IMR-90 (cell line): ENCODE measurements around the gene PTPRN2. TPM values are rescaled to one million over a fixed set of nuclear protein-coding genes. Genes with fewer than 3 reads are reported as not detected.

Experiments used
- ATAC-seq: fragments of 200-7000 bp; cut with Tn5 transposase; 2 replicates; pipeline ENCODE4 v1.9.1; 2020; ENCODE audit warnings: low read depth, mild to moderate bottlenecking, moderate library complexity
- BruUV-seq: library from RNA; stranded (reverse); fragments of 400-500 nt; replicated peaks from 2 replicates; lab custom pipeline; 2021; lab: Mats Ljungman, UMichigan
- CTCF ChIA-PET: fragments of 300-600 bp; formaldehyde crosslinking; extraction: SDS; loops from one replicate; lab custom pipeline; 2021; ENCODE audit warnings: antibody characterized with exemption; lab: Yijun Ruan, JAX
- POLR2A ChIA-PET: fragments of 300-600 bp; sonication (Branson Sonifier 250); formaldehyde crosslinking; loops from one replicate; lab custom pipeline; 2022; ENCODE audit warnings: antibody characterized with exemption; ENCODE audit not compliant: unreplicated experiment; lab: Charles Lee
- DNase-seq: peaks from one replicate; pipeline ENCODE4 v3.0.0; 2013
- H2AFZ ChIP-seq: replicated peaks from 2 replicates; pipeline ENCODE3; 2013; ENCODE audit warnings: low read length, mild to moderate bottlenecking; ENCODE audit not compliant: poor library complexity
- H2AK5ac ChIP-seq: 2 replicates; pipeline ENCODE4 v1.6.1; 2013; ENCODE audit warnings: low read depth, low read length, inconsistent platforms
- H2AK9ac ChIP-seq: replicated peaks from 2 replicates; pipeline ENCODE3; 2013; ENCODE audit warnings: mild to moderate bottlenecking, low read depth, low read length, moderate library complexity; ENCODE audit not compliant: poor library complexity
- H2BK120ac ChIP-seq: 2 replicates; pipeline ENCODE4 v1.6.1; 2013; ENCODE audit warnings: low read depth, low read length, inconsistent platforms
- H2BK15ac ChIP-seq: 3 replicates; pipeline ENCODE4 v1.6.1; 2013; ENCODE audit warnings: low read depth, low read length, inconsistent platforms
- H2BK20ac ChIP-seq: 2 replicates; pipeline ENCODE4 v1.6.1; 2013; ENCODE audit warnings: low read depth, mild to moderate bottlenecking, inconsistent platforms, low read length, moderate library complexity
- H2BK5ac ChIP-seq: 2 replicates; pipeline ENCODE4 v1.6.1; 2013; ENCODE audit warnings: mild to moderate bottlenecking, low read depth, low read length, inconsistent platforms; ENCODE audit not compliant: poor library complexity, severe bottlenecking
- H3K14ac ChIP-seq: replicated peaks from 2 replicates; pipeline ENCODE4 v1.6.1; 2013; ENCODE audit warnings: low read depth, low read length, inconsistent platforms
- H3K18ac ChIP-seq: 2 replicates; pipeline ENCODE4 v1.6.1; 2013; ENCODE audit warnings: low read depth, low read length, control low read depth
- H3K23ac ChIP-seq: 2 replicates; pipeline ENCODE4 v1.6.1; 2013; ENCODE audit warnings: low read depth, low read length, inconsistent platforms
- H3K27ac ChIP-seq: 2 replicates; pipeline ENCODE4 v1.5.1; 2013; ENCODE audit warnings: mild to moderate bottlenecking, control low read depth, low read length; ENCODE audit not compliant: insufficient read depth
- H3K27me3 ChIP-seq: 2 replicates; pipeline ENCODE4 v1.6.1; 2013; ENCODE audit warnings: low read length; ENCODE audit not compliant: control insufficient read depth, insufficient read depth
- H3K36me3 ChIP-seq: 2 replicates; pipeline ENCODE4 v1.6.1; 2013; ENCODE audit warnings: low read length, mixed read lengths; ENCODE audit not compliant: control insufficient read depth, insufficient read depth
- H3K4ac ChIP-seq: 2 replicates; pipeline ENCODE4 v1.6.1; 2013; ENCODE audit warnings: low read depth, low read length, inconsistent platforms
- H3K4me1 ChIP-seq: 2 replicates; pipeline ENCODE4 v1.6.1; 2013; ENCODE audit warnings: low read length, mixed read lengths; ENCODE audit not compliant: control insufficient read depth, insufficient read depth
- H3K4me2 ChIP-seq: 2 replicates; pipeline ENCODE4 v1.6.1; 2013; ENCODE audit warnings: low read depth, mild to moderate bottlenecking, control low read depth, low read length, moderate library complexity
- H3K4me3 ChIP-seq: 2 replicates; pipeline ENCODE4 v1.5.1; 2013; ENCODE audit warnings: low read depth, mild to moderate bottlenecking, control low read depth, low read length, moderate library complexity; ENCODE audit not compliant: insufficient read depth
- H3K56ac ChIP-seq: 2 replicates; pipeline ENCODE4 v1.6.1; 2013; ENCODE audit warnings: low read length, inconsistent platforms; ENCODE audit not compliant: insufficient read depth; ENCODE audit errors: extremely low read depth
- H3K79me1 ChIP-seq, 2 experiments: 2 replicates each; pipeline ENCODE4 v1.6.1; 2013; ENCODE audit warnings: low read length in 2 of 2, inconsistent platforms in 1 of 2, low read depth in 1 of 2
- H3K9ac ChIP-seq: 2 replicates; pipeline ENCODE4 v1.6.1; 2013; ENCODE audit warnings: low read depth, low read length, control low read depth
- H3K9me1 ChIP-seq: 2 replicates; pipeline ENCODE4 v1.6.1; 2013; ENCODE audit warnings: low read length, inconsistent platforms; ENCODE audit not compliant: insufficient read depth
- H3K9me3 ChIP-seq: 2 replicates; pipeline ENCODE4 v1.6.1; 2013; ENCODE audit warnings: low read length; ENCODE audit not compliant: control insufficient read depth, insufficient read depth
- H4K20me1 ChIP-seq: 2 replicates; pipeline ENCODE4 v1.6.1; 2013; ENCODE audit warnings: low read length, inconsistent platforms; ENCODE audit not compliant: insufficient read depth
- H4K5ac ChIP-seq: 2 replicates; pipeline ENCODE4 v1.6.1; 2013; ENCODE audit warnings: mild to moderate bottlenecking, low read depth, low read length, control low read depth
- H4K8ac ChIP-seq, 2 experiments: 2 replicates each; pipeline ENCODE4 v1.6.1; 2013; ENCODE audit warnings: low read depth in 2 of 2, low read length in 2 of 2, control low read depth in 1 of 2, inconsistent platforms in 1 of 2
- H4K91ac ChIP-seq: 2 replicates; pipeline ENCODE4 v1.6.1; 2013; ENCODE audit warnings: low read depth, low read length, inconsistent platforms; ENCODE audit not compliant: insufficient read depth
- BHLHE40 ChIP-seq: fragments of 150-350 bp; IDR thresholded peaks from 2 replicates; pipeline ENCODE4 v1.6.1; 2016; ENCODE audit warnings: mild to moderate bottlenecking, low read depth, low read length
- CEBPB ChIP-seq: IDR thresholded peaks from 2 replicates; pipeline ENCODE4 v1.6.1; 2012; ENCODE audit warnings: low read depth, low read length, improper control_type of control experiment
- CHD1 ChIP-seq: IDR thresholded peaks from 2 replicates; pipeline ENCODE4 v1.6.1; 2012; ENCODE audit warnings: low read depth, low read length, improper control_type of control experiment
- FOS ChIP-seq: fragments of 150-350 bp; IDR thresholded peaks from 2 replicates; pipeline ENCODE4 v1.6.1; 2016; ENCODE audit warnings: low read depth, low read length
- MAFK ChIP-seq: IDR thresholded peaks from 2 replicates; pipeline ENCODE4 v1.6.1; 2012; ENCODE audit warnings: low read depth, low read length, improper control_type of control experiment
- MAZ ChIP-seq: IDR thresholded peaks from 2 replicates; pipeline ENCODE4 v1.6.1; 2012; ENCODE audit warnings: low read depth, mild to moderate bottlenecking, low read length, improper control_type of control experiment, moderate library complexity, borderline replicate concordance
- MXI1 ChIP-seq: IDR thresholded peaks from 2 replicates; pipeline ENCODE4 v1.6.1; 2012; ENCODE audit warnings: low read depth, mild to moderate bottlenecking, low read length, moderate library complexity, borderline replicate concordance
- NFE2L2 ChIP-seq: fragments of 150-350 bp; IDR thresholded peaks from 2 replicates; pipeline ENCODE4 v1.6.1; 2016; ENCODE audit warnings: low read depth, mild to moderate bottlenecking, low read length
- POLR2A ChIP-seq: IDR thresholded peaks from 2 replicates; pipeline ENCODE4 v1.6.1; 2012; ENCODE audit warnings: mild to moderate bottlenecking, low read depth, low read length
- RAD21 ChIP-seq: IDR thresholded peaks from 2 replicates; pipeline ENCODE4 v1.6.1; 2012; ENCODE audit warnings: low read length, improper control_type of control experiment
- RCOR1 ChIP-seq: IDR thresholded peaks from 2 replicates; pipeline ENCODE4 v1.6.1; 2012; ENCODE audit warnings: mild to moderate bottlenecking, low read length, improper control_type of control experiment; ENCODE audit not compliant: insufficient replicate concordance
- RFX5 ChIP-seq: IDR thresholded peaks from 2 replicates; pipeline ENCODE4 v1.8.0; 2012; ENCODE audit warnings: low read depth, mild to moderate bottlenecking, low read length, moderate library complexity
- SMC3 ChIP-seq: fragments of 150-350 bp; IDR thresholded peaks from 2 replicates; pipeline ENCODE4 v1.6.1; 2016; ENCODE audit warnings: low read depth, mild to moderate bottlenecking, antibody characterized with exemption, low read length, moderate library complexity
- WGBS, 2 experiments: methylation state at CpG; one replicate each; pipeline versions ENCODE4 v1.1.5 to v1.1.7; 2013; ENCODE audit warnings: missing lambda C conversion rate in 2 of 2; ENCODE audit not compliant: insufficient read length in 1 of 2; ENCODE audit errors: extremely low coverage in 2 of 2; 5-methylcytosine and 5-hydroxymethylcytosine counted together
- dilution Hi-C: fragments of 300-500 bp; cut with HindIII; formaldehyde crosslinking; loops from one replicate; pipeline ENCODE4 v1.14.3; 2018; ENCODE audit warnings: low sequenced_read_pairs; ENCODE audit not compliant: unreplicated experiment
- in situ Hi-C: fragments of 300-500 bp; cut with MboI; formaldehyde crosslinking; loops from 3 replicates; pipeline ENCODE4 v1.14.3; 2019; ENCODE audit warnings: low sequenced_read_pairs, inconsistent platforms, mixed read lengths
- intact Hi-C: fragments of 100-400 bp; cut with micrococcal nuclease; formaldehyde crosslinking; loops from 2 replicates; pipeline ENCODE4 v1.10.0; 2022
- polyA plus RNA-seq, 3 experiments: library from polyadenylated mRNA; depleted of rRNA; stranded (reverse); fragments of >200 nt; gene quantifications; 2 replicates each; pipeline ENCODE4 v1.2.3, GENCODE V29; 2012; ENCODE audit warnings: low replicate concordance in 1 of 3
- total RNA-seq: library from RNA; depleted of rRNA; stranded (reverse); fragments of >200 nt; gene quantifications from 2 replicates; pipeline ENCODE4 v1.2.3, GENCODE V29; 2012
- TF ChIP-seq, protein P1 (sequence below): fragments of 150-350 bp; IDR thresholded peaks from 2 replicates; pipeline ENCODE4 v1.6.1; 2017; ENCODE audit warnings: mild to moderate bottlenecking, antibody characterized with exemption, low read length, low read depth
- TF ChIP-seq, protein P2 (sequence below): fragments of 150-350 bp; IDR thresholded peaks from 2 replicates; pipeline ENCODE4 v1.6.1; 2016; ENCODE audit warnings: low read depth, mild to moderate bottlenecking, low read length, moderate library complexity, borderline replicate concordance
- TF ChIP-seq, protein P3 (sequence below): conservative IDR thresholded peaks from 2 replicates; pipeline ENCODE4 v1.5.1; 2012; ENCODE audit warnings: mild to moderate bottlenecking, low read depth, low read length, improper control_type of control experiment

The PTPRN2 gene
- total and polyA plus RNA-seq, 2 of the 4 experiments (the other 2 are of a cell fraction): 0.03 TPM; not detected in 1

DNA sequence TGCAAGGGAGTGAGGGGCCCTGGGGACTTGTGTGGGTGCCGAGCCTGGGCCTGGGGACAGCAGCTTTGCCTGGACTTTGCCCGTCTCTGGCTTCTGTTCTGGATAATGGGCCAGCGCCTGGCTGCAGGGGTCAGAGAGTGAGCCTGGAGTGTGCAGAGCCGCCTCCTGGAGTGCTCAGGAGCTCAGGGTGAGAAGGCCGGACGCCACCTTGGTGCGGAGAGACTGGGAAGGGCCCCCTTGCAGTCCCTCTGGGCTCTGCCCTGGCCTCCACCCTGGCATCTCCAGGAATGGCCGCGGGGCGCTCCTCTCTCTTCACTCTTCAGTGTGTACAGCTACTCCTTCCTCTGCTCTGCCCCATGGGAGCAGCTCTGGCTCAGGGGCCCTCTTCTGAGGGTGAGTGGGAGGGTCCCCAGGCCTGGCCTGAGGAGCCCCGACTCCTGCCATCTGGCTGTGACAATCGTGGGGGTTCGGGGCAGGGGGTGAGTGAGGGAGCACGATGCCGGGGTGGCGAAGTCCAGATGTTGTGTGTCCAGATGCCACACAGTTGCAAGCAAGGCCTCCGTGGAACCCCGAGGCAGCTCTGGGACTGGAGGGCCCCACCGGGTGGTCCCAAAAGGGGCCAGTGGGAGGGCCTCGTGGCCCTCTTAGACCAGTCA is 1063.7 kb downstream of the PTPRN2 start:
- no peak overlapping the region for H3K4me3 ChIP-seq
- no peak overlapping the region for H4K91ac ChIP-seq
- H2BK120ac ChIP-seq: no peak overlapping the region
- no peak overlapping the region for H3K18ac ChIP-seq
- no peak overlapping the region for H4K5ac ChIP-seq
- BruUV-seq: no TSS peak
- no peaks in the 10 kb centered on the region for H3K9me1 ChIP-seq
- H3K9me3 ChIP-seq: peaks cover 30% of the 10 kb centered on the region
- H2AFZ ChIP-seq: no peak overlapping the region
- no peaks in the 10 kb centered on the region for H3K79me1 ChIP-seq
- H2BK15ac ChIP-seq: no peak overlapping the region
- dilution Hi-C loops (no loop called here), intact Hi-C loops (no loop called here), in situ Hi-C loops (no loop called here)
- no peaks in the 10 kb centered on the region for H3K36me3 ChIP-seq
- DNase-seq (no peak), ATAC-seq (no peak)
- H3K4ac ChIP-seq: no peak overlapping the region
- H3K27ac ChIP-seq: no peak overlapping the region
- H3K27me3 ChIP-seq: no peaks in the 10 kb centered on the region
- H3K4me2 ChIP-seq: no peak overlapping the region
- no peak overlapping the region for H3K9ac ChIP-seq
- POLR2A ChIA-PET: no interaction called here
- H3K23ac ChIP-seq: no peak overlapping the region
- no peak overlapping the region for H2AK9ac ChIP-seq
- H2BK20ac ChIP-seq: no peak overlapping the region
- H3K4me1 ChIP-seq: no peaks in the 10 kb centered on the region
- CTCF ChIA-PET: no interaction called here
- no peak overlapping the region for H3K56ac ChIP-seq
- TF ChIP-seq RFX5: no peak
- no peak for TF ChIP-seq MAZ
- TF ChIP-seq, protein P1, sequence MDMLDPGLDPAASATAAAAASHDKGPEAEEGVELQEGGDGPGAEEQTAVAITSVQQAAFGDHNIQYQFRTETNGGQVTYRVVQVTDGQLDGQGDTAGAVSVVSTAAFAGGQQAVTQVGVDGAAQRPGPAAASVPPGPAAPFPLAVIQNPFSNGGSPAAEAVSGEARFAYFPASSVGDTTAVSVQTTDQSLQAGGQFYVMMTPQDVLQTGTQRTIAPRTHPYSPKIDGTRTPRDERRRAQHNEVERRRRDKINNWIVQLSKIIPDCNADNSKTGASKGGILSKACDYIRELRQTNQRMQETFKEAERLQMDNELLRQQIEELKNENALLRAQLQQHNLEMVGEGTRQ: no peak
- no peak for TF ChIP-seq BHLHE40
- no peak for TF ChIP-seq POLR2A
- no peak for TF ChIP-seq RCOR1
- no peak for TF ChIP-seq FOS
- TF ChIP-seq, protein P2, sequence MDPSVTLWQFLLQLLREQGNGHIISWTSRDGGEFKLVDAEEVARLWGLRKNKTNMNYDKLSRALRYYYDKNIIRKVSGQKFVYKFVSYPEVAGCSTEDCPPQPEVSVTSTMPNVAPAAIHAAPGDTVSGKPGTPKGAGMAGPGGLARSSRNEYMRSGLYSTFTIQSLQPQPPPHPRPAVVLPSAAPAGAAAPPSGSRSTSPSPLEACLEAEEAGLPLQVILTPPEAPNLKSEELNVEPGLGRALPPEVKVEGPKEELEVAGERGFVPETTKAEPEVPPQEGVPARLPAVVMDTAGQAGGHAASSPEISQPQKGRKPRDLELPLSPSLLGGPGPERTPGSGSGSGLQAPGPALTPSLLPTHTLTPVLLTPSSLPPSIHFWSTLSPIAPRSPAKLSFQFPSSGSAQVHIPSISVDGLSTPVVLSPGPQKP: no peak
- TF ChIP-seq, protein P3, sequence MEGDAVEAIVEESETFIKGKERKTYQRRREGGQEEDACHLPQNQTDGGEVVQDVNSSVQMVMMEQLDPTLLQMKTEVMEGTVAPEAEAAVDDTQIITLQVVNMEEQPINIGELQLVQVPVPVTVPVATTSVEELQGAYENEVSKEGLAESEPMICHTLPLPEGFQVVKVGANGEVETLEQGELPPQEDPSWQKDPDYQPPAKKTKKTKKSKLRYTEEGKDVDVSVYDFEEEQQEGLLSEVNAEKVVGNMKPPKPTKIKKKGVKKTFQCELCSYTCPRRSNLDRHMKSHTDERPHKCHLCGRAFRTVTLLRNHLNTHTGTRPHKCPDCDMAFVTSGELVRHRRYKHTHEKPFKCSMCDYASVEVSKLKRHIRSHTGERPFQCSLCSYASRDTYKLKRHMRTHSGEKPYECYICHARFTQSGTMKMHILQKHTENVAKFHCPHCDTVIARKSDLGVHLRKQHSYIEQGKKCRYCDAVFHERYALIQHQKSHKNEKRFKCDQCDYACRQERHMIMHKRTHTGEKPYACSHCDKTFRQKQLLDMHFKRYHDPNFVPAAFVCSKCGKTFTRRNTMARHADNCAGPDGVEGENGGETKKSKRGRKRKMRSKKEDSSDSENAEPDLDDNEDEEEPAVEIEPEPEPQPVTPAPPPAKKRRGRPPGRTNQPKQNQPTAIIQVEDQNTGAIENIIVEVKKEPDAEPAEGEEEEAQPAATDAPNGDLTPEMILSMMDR: no peak
- TF ChIP-seq RAD21: no peak
- no peak for TF ChIP-seq SMC3
- TF ChIP-seq CEBPB: no peak
- no peak for TF ChIP-seq MAFK
- no peak for TF ChIP-seq CHD1
- TF ChIP-seq MXI1: no peak
- TF ChIP-seq NFE2L2: no peak
- no peak overlapping the region for H2BK5ac ChIP-seq
- no peak overlapping the region for H3K14ac ChIP-seq
- H4K8ac ChIP-seq: no peak overlapping the region
- H2AK5ac ChIP-seq: no peak overlapping the region
- WGBS, 2 experiments: 60% methylated on average over 1 of the region's 20 CpGs; no CpG with 5 or more reads in 1 of the 2 experiments
- no peaks in the 10 kb centered on the region for H4K20me1 ChIP-seq
